Glomerular visceral epithelial cell (primary cell): ENCODE results near the gene SDR42E1.
"Not testable (repeated sequence)": the region's sequence is repeated elsewhere in the genome, so short reads cannot be mapped to it uniquely, and the experiment has no call there.

Source experiments
- DNase-seq: peaks from one replicate; pipeline ENCODE4 v3.0.0-alpha.2; 2016; ENCODE audit errors: extremely low spot score

The SDR42E1 gene

DNA sequence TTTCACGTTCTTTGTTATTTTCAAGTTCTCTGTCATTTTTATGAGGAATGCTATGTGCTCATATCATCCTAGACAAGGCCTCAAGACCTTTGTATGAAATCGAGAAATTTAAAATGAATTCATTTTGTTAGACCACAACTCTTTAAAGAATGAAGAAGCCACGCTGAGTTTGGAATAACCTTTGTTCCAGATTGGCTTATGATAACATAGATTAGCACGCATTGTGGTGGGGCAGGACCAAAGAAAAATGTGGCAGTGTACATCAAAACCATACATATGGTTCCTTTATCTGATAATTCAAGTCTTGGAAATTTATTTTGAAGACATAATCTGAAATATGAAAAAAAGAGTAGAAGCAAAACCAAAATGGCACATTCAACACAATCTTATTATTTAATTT, 26.0 kb upstream of the SDR42E1 start:
- DNase-seq: no peak

GRCh38 chr16:82034981-82035612, 23.8 kb upstream of the SDR42E1 start, which contains the start of gene HSD17B2:
HSD17B2 (plus strand) TSS chr16:82035253; CDS start chr16:82035425, 172 bp downstream.
- peak; percentile 82 for DNase-seq

- no peak for DNase-seq
Observed at GRCh38 chr16:82033683-82034300, 22.5 kb upstream of the SDR42E1 start.

DNA sequence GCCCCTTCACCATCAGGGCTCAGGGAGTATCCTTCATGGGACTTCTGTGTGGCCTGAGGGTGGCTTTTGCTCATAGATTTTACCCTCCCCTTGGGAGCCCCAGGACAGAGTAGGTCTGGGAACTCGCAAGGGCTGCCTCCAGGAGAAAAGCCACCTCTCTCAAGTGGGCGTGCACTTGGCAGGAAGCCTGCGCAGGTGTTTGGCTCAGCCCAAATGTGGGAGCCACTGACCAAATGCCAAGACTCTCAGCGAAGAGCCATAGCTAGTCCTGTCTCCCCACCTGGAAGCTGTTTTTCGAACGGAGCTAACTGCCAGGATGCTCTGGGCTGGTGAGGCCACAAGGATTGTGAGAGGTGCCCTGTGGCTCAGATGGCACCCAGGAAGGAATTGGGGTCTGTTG, 21.7 kb upstream of the SDR42E1 start:
- DNase-seq: no peak

GRCh38 chr16:82031116-82032084, 20.1 kb upstream of the SDR42E1 start:
- peak; percentile 54 for DNase-seq

GRCh38 chr16:82027629-82028064, 16.4 kb upstream of the SDR42E1 start:
- DNase-seq: no peak

GRCh38 chr16:82024883-82025282, 13.6 kb upstream of the SDR42E1 start:
- no peak for DNase-seq

GRCh38 chr16:82024316-82024715, 13.0 kb upstream of the SDR42E1 start:
- DNase-seq: no peak

DNA sequence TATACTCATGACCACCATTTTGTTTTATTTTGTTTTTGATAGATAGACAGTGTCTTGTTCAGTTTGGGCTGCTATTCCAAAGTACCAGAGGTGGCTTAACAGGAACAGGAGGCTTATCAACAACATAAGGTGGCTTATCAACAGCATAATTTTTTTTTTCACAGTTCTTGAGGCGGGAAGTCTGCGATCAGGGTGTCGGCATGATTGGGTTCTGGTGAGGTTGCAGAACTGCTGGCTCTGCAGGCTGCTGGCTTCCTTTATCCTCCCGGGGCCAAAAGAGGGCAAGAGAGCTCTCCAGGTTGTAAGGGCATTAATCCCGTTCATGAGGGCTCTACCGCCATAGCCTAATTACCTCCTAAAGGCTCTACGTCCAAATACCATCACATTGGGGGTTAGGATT, 11.9 kb upstream of the SDR42E1 start:
- no peak for DNase-seq

GRCh38 chr16:82020051-82020450, 8.8 kb upstream of the SDR42E1 start:
- DNase-seq: no peak

- no peak for DNase-seq
Observed at GRCh38 chr16:82019535-82019934, 8.3 kb upstream of the SDR42E1 start.

DNA sequence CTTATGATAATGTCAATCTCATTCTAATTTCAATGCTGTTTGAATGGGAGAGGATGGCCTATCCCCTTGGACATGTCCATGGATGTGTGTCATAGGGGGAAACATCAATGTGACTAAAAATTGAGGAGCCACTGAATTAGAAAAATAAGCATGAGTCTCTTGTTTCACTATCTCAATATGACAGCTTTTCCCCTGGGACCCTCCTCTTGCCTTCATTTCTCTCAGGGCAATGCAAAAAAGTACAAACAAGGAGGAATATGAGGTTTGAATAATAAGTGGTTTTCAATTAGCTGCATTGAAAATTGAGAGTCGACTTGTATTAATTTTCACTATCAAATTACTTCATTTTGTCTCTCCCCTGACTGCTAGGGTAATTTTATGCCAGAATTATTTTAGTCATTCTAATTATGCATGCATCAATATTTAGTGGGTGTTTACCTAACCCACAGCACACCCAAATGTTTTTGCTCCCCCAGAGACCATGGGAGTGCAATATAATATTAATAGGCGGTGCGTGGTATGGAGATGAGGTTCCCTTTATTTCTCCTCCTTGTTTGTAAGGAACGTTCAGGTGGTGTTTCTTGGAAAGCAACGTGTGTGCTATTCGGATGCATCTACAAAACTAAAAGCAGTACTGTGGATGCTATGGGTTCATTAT, 6.8 kb upstream of the SDR42E1 start:
- no peak for DNase-seq

DNA sequence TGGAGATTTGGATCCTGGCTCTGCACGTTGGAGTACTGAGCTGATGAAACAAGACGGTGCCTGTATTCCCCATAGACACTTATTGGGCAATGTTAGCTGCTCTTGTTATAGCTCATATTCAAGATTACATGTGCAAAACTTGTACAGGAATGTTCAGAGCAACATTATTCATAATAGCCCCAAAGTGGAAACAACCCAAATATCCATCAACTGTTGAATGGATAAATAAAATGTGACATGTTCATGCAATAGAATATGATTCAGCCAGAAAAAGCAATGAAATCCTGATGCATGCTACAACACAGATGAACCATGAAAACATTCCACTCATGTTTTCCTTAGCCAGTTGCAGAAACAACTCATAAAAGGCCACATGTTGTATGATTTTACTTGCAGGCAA, 5.7 kb upstream of the SDR42E1 start:
- DNase-seq: no peak

GRCh38 chr16:82016263-82016662, 5.0 kb upstream of the SDR42E1 start:
- DNase-seq: peak; percentile 27

DNA sequence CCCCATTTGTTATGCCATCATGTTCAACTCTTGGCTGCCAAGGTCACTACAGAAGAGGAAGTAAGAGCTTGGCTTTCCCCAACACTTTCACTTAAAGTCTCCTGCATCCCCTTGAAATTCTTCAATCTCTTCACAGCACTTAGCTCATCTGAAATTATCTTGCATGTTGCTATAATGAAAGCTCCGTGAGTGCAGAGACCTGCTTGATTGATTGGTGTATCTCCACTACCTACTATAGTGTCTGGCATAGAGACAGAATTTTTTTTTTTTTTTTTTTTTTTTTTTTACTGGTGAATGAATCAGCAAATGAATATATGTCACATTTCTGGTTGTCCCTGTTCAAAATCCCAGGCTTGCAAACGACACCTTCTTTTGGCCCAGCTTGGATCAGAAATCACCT, 1.9 kb upstream of the SDR42E1 start:
- DNase-seq: no peak

DNA sequence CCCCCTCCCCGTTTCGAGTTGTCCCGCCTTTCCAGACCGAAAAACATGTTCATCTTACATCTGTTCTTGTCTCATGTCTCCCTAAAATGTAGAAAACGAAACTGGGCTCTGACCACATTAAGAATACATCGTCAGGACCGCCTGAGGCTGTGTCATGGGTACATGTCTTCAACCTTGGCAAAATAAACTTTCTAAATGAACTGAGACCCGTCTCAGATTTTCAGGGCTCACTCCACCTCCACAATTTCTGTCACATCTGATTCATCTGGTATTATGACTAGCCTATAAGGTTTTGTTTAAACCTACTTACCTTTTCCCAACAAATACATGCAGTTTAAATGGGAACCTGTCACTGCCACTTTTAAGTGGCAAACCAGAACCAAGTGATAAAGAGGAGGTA, 621 bp downstream of the SDR42E1 start:
- DNase-seq: no peak

DNA sequence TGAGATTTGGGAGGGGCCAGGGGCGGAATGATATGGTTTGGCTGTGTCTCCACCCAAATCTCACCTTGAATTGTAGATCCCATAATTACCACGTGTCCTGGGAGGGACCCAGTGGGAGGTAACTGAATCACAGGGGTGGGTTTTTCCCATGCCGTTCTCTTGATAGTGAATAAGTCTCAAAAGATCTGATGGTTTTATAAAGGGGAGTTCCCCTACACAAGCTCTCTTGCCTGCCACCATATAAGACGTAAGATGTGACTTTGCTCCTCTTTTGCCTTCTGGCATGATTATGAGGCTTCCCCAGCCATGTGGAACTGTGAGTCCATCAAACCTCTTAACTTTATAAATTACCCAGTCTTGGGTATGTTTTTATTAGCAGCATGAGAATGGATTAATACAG, 1.5 kb downstream of the SDR42E1 start:
- not testable (repeated sequence) for DNase-seq

DNA sequence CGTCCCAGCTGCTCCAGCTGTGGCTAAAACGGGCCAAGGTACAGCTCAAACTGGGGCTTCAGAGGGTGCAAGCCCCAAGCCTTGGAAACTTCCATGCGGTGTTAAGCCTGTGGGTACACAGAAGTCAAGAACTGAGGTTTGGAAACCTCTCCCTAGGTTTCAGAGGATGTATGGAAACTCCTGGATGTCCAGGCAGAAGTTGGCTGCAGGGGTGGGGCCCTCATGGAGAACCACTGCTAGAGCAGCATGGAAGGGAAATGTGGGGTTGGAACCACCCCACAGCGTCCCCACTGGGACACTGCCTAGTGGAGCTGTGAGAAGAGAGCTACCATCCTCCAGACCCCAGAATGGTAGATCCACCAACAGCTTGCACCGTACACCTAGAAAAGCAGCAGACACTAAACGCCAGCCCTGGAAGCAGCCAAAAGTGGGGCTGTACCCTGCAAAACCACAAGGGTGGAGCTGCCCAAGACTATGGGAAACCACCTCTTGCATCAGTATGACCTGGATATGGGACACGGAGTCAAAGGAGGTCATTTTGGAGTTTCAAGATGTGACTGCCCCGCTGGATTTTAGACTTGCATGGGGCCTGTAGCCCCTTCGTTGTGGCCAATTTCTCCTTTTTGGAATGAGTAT, 2.2 kb downstream of the SDR42E1 start:
- no peak for DNase-seq

DNA sequence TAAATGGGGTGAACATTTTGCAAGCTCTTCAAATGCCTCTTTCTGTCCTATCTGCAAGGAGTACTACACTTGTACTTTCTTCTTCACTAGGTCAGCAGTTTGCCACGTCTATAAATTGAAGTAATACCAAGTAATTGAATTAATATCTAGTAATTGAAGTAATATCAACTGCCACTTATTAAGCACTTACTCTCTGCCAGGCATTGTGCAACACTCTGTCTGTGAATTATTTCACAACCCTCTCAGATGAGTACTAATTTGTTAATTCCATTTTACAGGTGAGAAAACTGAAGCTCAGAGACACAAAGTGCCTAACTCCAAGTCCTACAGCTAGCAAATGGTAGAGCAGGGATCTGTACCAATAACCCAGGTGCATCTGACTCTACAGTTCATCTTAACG, 4.1 kb downstream of the SDR42E1 start:
- DNase-seq: no peak

- no peak for DNase-seq
Observed at GRCh38 chr16:82006036-82006435, 5.2 kb downstream of the SDR42E1 start.

- no peak for DNase-seq
Observed at GRCh38 chr16:82005027-82005830, 6.0 kb downstream of the SDR42E1 start.
